AML-193 (cell line): ENCODE data around the gene TBC1D19.

ENCODE experiments used
- DNase-seq, 2 experiments: peaks; one replicate each; lab custom pipeline; 2025; lab: John Stamatoyannopoulos, UW

The TBC1D19 gene

GRCh38 chr4:26782168-26782829 is 198.4 kb downstream of the TBC1D19 start:
- no peak for DNase-seq

DNA sequence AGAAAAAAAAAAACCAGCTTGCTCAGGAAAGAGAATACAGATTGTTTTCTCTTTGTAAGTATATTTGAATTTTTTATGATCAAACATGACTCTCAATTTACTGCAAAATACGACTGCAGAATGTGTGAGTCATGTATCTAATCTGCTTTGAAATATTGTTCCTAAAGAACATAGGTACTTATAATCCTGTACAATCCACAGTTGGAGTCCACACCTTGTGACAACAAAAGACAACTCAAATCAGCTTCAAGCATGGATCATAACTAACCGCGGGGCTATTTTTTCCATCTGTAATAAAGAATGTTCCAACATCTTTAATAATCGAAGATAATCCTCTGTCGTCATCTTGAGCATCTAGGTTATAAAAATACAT is 198.9 kb downstream of the TBC1D19 start:
- DNase-seq, result no peak

DNA sequence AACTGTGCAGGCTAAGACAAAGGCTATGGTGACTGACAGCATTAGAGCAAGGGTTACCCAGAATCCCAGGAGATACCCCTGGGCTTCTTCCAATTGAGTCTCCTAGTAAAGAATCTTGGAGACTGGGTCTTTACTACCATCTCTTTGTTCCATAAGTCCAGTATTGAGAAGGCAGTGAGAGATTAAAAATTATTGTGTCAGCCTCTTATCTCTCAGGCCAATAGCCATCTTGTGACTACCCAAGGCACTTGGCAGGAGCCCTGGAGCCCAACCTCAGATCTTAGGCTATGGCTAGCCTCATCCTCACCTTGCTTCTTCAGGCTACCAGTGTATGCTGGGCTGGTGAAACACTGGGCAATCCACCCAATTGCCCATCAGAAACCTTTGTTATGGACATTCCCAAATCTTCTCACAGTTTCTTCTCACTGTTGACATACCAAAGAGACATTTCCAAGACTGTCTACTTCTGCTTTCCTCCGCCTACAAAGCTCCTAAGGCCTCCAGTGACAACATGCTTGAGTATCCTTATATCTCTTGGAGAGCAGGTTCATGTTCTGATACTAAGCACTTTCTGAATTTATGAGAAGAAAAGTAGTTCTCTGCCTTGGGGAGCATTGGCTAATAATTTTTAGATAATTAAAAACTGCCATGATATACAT is 200.5 kb downstream of the TBC1D19 start:
- DNase-seq, result no peak

DNA sequence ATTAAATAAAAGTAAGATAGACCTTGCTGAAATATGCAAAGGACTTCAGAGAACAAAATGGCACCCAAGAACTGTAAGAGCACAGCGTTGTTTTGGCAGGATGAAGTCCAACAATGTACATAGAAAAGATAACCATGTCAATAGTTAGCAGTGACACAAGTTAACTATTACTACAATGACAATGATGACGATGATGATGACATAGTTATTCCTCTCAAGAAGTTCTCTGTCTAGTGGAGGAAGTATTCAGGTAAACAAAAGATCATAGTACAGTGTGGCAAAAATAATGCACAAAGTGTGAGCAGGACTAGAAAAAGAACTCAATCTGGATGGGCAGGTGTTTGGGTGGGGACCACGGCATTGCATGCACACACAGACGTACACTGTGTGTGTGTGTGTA is 201.4 kb downstream of the TBC1D19 start:
- no peak for DNase-seq

DNA sequence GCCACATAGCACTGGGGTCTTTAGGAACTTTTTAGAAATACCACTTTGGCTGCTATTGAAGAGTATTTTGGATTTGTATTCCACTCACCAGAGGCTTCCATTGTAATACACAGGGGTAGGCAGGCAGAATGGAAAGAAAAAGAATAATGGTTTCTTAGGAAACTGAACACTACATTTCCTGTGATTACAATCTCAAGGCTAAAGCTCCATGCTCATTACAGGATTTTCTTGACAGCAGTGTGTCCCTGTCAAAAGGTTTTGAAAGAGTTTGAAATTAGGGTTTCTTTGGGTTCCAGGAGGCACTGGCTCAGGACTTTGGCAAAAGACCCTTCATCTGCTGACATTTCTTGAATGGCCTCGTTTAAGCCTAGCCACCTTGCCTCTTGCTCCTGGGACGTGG is 201.9 kb downstream of the TBC1D19 start:
- no peak for DNase-seq

GRCh38 chr4:26786916-26787315 is 203.0 kb downstream of the TBC1D19 start:
- peak; percentile 46 to 62 for DNase-seq

DNA sequence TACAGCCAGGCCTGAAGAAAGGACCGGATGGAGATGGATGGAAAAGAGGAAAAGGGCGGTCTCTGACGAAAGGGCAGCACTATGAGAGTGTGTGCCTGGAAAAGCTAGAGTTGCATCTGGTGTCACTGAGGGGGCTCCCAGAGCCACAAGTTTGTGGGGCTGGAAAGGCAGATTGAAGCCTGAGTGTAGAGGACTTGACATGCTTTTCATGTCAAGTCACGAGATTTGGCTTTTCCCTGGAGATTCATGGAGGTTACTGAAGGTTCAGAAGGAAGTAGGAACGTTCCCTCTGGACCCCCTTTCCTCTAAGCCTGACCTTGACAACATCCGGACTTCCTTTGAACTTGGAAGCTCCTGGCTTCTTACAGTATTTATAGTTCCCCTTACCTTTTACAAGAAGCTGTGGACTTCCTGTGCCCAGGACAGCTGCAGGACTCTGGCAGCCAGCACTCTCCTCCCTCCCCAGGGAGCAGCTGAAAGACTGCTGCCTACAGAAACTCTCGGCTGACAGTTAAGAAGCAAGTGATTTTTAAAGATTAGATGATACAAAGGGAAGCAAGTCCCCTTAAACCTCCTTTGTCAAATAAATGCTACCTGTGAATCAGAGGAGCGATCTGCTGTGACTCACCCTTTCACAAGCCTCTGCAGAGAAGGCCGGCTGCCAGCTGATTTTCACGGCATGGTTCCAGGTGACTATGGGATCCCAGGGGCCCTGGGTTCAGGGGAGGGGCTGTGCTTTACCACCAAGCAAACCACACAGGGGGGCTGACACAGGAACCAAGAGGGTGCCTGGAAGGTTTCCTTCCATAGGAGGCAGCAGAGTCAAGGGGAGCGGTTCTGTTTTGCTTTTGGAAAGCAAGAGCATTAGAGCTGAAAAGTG is 203.8 kb downstream of the TBC1D19 start:
- no peak for DNase-seq

- no peak for DNase-seq
These were observed 204.5 kb downstream of the TBC1D19 start for GRCh38 chr4:26788341-26788733.

GRCh38 chr4:26789208-26789607 is 205.3 kb downstream of the TBC1D19 start:
- DNase-seq, result no peak

DNA sequence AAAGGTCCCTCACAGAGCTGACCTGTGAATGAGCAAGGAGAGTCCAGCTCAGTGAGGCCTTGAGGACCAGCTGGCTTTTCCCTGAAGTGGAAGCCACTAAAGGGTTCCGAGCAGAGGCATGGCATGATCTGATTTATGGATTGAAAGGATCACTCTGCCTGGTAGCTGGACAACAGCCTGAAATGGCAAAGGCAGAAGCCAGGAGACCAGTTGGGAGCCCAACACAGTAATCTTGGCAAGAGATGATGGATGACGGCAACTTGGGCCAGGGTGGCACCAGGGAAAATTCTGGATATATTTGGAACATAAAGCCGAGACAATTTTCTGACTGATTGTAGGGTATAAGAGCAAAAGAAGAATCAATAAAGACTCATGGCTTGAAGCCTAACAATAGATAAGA is 207.5 kb downstream of the TBC1D19 start:
- DNase-seq, result no peak

DNA sequence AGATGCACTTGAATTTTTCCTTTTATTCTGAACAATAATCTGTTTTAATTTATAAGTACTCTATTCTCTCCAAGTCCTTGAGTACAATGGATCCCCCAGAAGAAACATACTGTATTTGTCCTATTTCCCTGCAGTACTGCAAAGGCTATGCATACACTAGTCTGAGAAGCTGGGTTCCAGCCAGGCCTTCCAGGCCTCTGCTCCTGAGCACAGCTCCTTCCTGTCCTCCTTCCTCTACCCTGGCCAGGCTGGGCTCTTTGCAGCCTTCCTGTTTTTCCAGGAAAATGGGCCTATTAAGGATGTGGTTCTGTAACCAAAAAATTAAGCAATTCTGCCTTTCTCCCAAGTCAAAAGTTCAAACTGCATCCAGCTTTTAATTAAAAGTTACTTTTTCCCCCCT is 208.8 kb downstream of the TBC1D19 start:
- DNase-seq, result no peak

GRCh38 chr4:26793735-26794134 is 209.9 kb downstream of the TBC1D19 start:
- no peak for DNase-seq

- DNase-seq, result no peak
These were observed 212.2 kb downstream of the TBC1D19 start for GRCh38 chr4:26796081-26796480.

- DNase-seq, result no peak
These were observed 218.9 kb downstream of the TBC1D19 start for GRCh38 chr4:26802790-26803189.

DNA sequence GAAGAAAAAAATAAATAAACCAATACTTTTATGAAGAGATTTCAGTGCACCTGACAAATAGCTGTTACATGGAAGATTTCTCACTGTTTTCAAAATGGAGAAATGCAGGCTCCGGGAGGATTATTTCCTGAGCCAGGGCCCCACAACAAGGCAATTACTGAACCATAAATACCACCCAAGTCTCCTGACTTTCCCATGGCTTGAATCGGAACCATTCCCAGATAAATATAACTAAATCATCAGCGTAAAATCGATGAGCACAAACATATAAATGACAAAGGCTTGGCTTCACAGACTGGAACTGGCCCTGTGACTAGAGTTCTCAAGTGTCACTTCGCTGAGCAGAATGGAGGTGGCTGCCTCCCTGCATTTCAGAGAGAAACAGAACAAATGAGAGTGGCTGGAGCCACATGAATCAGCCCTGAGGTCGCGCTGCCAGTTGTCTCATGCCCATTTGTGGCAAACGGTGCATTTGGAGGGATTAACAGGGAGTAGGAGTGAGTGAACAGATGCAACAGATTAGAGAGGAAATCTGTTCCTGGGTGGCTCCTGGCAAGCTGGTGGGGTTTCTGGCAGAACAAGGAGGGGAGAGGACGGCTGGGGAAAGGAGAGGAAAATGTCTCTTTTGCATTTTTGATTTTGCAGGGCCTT is 219.5 kb downstream of the TBC1D19 start:
- no peak for DNase-seq

DNA sequence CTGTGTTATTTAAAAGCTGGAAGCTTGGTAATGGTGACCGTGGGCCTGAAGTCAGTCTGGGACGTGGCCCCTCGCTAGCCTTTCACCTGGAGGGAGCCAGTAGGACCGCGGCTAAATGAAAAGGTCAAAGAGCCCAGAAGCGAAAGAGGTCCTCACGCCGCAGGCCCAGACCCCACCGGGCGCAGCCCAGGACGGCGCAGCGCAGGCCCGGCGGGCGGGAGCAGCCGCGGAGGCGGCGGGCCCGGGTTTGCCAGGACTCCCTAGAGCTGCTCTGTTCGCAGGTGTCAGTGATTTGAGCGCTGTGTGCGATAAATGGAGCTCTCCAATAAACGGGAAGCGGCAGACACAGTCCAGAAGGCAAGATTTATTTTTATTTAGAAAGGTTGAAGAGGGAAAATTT is 220.6 kb downstream of the TBC1D19 start:
- no peak for DNase-seq

DNA sequence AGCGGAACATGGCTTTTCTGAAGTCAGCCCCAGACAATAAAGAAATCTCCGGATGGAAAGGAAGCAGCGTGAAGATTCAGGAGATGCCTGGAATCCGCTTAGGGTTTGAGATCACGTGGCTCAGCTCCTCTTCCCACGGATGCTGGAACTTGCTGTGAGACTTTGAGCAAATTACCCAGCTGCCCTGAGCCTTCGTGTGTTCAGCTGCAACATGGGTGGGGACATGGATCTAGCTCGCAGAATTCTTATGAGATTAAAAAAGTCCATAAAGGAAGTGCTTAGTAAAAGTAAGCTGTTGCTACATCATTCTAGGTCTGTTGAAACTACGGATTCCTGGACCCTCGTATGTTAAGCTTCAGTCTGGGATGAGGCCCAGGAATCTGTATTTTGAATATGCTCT is 221.0 kb downstream of the TBC1D19 start:
- no peak for DNase-seq
